Measurements from ENCODE around the gene TSPAN19.

- no peak for TF ChIP-seq CTCF (IDR thresholded peaks at IDR 0.05)
- no peak for TF ChIP-seq POLR2A (IDR thresholded peaks at IDR 0.05)
Observed at GRCh38 chr12:85000729-85001128, 35.3 kb downstream of the TSPAN19 start.
